ENCODE results near the gene CADPS2. TPM values are rescaled to one million over a fixed set of nuclear protein-coding genes. Genes with fewer than 3 reads are reported as not detected.
A peak's percentile ranks its signal among the peaks of the same experiment; 100 is the strongest.

The CADPS2 gene
- polyA plus RNA-seq, 3 donors: not detected

GRCh38 chr7:122309421-122309820 lies 576.8 kb downstream of the CADPS2 start:
- peaks cover 5% of the 10 kb centered on the region for H3K4me1 Mint-ChIP-seq
- intact Hi-C loops (cut with micrococcal nuclease): no loop called here
- H3K4me1 ChIP-seq (ENCODE audit: control insufficient read depth in 1 of 2, insufficient read depth in 2 of 2, low read length in 2 of 2): no peaks in the 10 kb centered on the region
- no peak overlapping the region for H3K4me3 ChIP-seq (replicated peaks in 1 of 3; ENCODE audit: low read depth in 2 of 3, low read length in 3 of 3)
- no peak overlapping the region for H2AFZ ChIP-seq (ENCODE audit: insufficient read depth, low read depth, low read length, poor library complexity, severe bottlenecking)
- no peak overlapping the region for H3K27ac ChIP-seq (ENCODE audit: low read depth in 1 of 2, low read length in 2 of 2)
- H3K9me3 ChIP-seq (replicated peaks in 1 of 2; ENCODE audit: control insufficient read depth in 1 of 2, insufficient read depth in 1 of 2, low read length in 2 of 2): peaks cover 3 to 49% of the 10 kb centered on the region in 2 donors
- H3K9me3 Mint-ChIP-seq: peaks cover 3 to 47% (median 23%) of the 10 kb centered on the region in 7 donors
- H3K79me2 ChIP-seq (ENCODE audit: insufficient read depth, low read length): no peaks in the 10 kb centered on the region
- no peaks in the 10 kb centered on the region for H3K36me3 ChIP-seq (replicated peaks in 1 of 2; ENCODE audit: control insufficient read depth in 1 of 2, insufficient read depth in 2 of 2, low read length in 2 of 2)
- H3K27me3 Mint-ChIP-seq (ENCODE audit: low read depth in 3 of 3): peaks cover 81 to 93% (median 85%) of the 10 kb centered on the region in 3 donors
- no CpG with 5 or more reads among the region's 3 CpGs for WGBS (ENCODE audit: insufficient coverage)
- no peak overlapping the region for H3K9ac ChIP-seq (ENCODE audit: insufficient read depth, low read length, poor library complexity, severe bottlenecking)
- H3K36me3 Mint-ChIP-seq: peaks cover 0 to 4% of the 10 kb centered on the region in 2 donors
- H3K27ac Mint-ChIP-seq: no peak overlapping the region
- peaks cover 85 to 100% of the 10 kb centered on the region in 2 donors for H3K27me3 ChIP-seq (ENCODE audit: control insufficient read depth in 2 of 2, insufficient read depth in 2 of 2, low read length in 2 of 2)
- no peak overlapping the region for H3K4me2 ChIP-seq (replicated peaks; ENCODE audit: extremely low read depth, low read length, poor library complexity, severe bottlenecking)
- peak overlapping the region in 1 of 2 donors; percentile 33 for H3K4me3 Mint-ChIP-seq
- no peak for TF ChIP-seq CTCF (IDR thresholded peaks at IDR 0.05)
- H4K20me1 ChIP-seq (ENCODE audit: insufficient read depth, low read length): no peaks in the 10 kb centered on the region
- no peak for DNase-seq

GRCh38 chr7:122307228-122307621 lies 579.0 kb downstream of the CADPS2 start:
- no peak for DNase-seq
- no peaks in the 10 kb centered on the region for H3K79me2 ChIP-seq (ENCODE audit: insufficient read depth, low read length)
- TF ChIP-seq CTCF (IDR thresholded peaks at IDR 0.05): no peak
- H3K9ac ChIP-seq (ENCODE audit: insufficient read depth, low read length, poor library complexity, severe bottlenecking): no peak overlapping the region
- peaks cover 91 to 94% (median 94%) of the 10 kb centered on the region in 3 donors for H3K27me3 Mint-ChIP-seq (ENCODE audit: low read depth in 3 of 3)
- peaks cover 5% of the 10 kb centered on the region for H3K4me1 Mint-ChIP-seq
- no peak overlapping the region for H3K27ac Mint-ChIP-seq
- 8% methylated on average over 11 of the region's 13 CpGs for WGBS (ENCODE audit: insufficient coverage)
- H3K27ac ChIP-seq (ENCODE audit: low read depth in 1 of 2, low read length in 2 of 2): no peak overlapping the region
- H3K9me3 ChIP-seq (replicated peaks in 1 of 2; ENCODE audit: control insufficient read depth in 1 of 2, insufficient read depth in 1 of 2, low read length in 2 of 2): peaks cover 3 to 54% of the 10 kb centered on the region in 2 donors
- no peak overlapping the region for H2AFZ ChIP-seq (ENCODE audit: insufficient read depth, low read depth, low read length, poor library complexity, severe bottlenecking)
- no peaks in the 10 kb centered on the region for H4K20me1 ChIP-seq (ENCODE audit: insufficient read depth, low read length)
- H3K27me3 ChIP-seq (ENCODE audit: control insufficient read depth in 2 of 2, insufficient read depth in 2 of 2, low read length in 2 of 2): peaks cover 83 to 100% of the 10 kb centered on the region in 2 donors
- H3K36me3 ChIP-seq (replicated peaks in 1 of 2; ENCODE audit: control insufficient read depth in 1 of 2, insufficient read depth in 2 of 2, low read length in 2 of 2): no peaks in the 10 kb centered on the region
- H3K4me1 ChIP-seq (ENCODE audit: control insufficient read depth in 1 of 2, insufficient read depth in 2 of 2, low read length in 2 of 2): no peaks in the 10 kb centered on the region
- H3K9me3 Mint-ChIP-seq: peaks cover 7 to 49% (median 30%) of the 10 kb centered on the region in 7 donors
- no peak overlapping the region for H3K4me2 ChIP-seq (replicated peaks; ENCODE audit: extremely low read depth, low read length, poor library complexity, severe bottlenecking)
- intact Hi-C loops (cut with micrococcal nuclease): no loop called here
- no peak overlapping the region for H3K4me3 ChIP-seq (replicated peaks in 1 of 3; ENCODE audit: low read depth in 2 of 3, low read length in 3 of 3)
- H3K36me3 Mint-ChIP-seq: peaks cover 0 to 4% of the 10 kb centered on the region in 2 donors
- H3K4me3 Mint-ChIP-seq: peak overlapping the region in 1 of 2 donors; percentile 79

All from CD14-positive monocyte (primary cell).